NK-92 (cell line): Measurements from ENCODE around the gene FGF1.

Source experiments
- DNase-seq: peaks from one replicate; lab custom pipeline; 2025; ENCODE audit not compliant: unreplicated experiment; lab: John Stamatoyannopoulos, UW

Gene FGF1

DNA sequence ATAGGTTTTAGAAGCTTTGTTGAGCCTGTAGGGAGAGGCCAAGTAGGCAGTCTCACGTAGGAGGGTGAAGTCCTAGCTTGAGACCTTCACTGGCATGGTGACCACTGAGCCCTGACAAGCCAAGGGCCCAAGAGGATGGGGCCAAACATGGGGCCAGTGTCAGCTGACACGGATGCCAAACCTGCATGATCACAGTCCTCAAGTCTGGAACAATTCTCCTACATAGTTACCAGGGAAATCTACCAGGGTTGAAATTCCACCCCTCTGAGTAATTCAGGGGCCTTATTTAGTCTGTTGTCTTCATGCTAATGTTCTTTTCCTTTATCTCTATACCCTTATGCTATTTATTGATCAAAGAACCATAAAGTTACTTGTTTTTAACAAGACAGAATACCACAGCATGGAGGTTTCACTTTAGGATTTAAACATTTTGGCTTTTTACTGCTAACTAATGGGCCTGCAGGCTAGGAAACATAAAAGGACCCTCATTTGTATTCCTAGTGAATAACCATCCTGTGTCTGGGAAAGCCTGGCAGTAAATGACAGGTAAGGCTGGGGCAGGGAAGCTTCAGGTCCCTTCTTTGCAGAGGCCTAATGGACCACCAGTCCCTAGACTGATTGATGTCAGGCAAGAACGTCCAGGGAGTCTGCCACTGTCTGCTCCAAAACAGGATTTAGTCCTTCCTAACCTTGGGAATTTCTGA, 140.8 kb downstream of the FGF1 start:
- DNase-seq, result no peak

GRCh38 chr5:142544071-142544753, 141.7 kb downstream of the FGF1 start:
- DNase-seq, result no peak

- DNase-seq, result no peak
Observed at GRCh38 chr5:142542906-142543305, 143.0 kb downstream of the FGF1 start.
